Heart right ventricle (tissue), 16 donors: ENCODE data around the gene UBAP1. TPM values are rescaled to one million over a fixed set of nuclear protein-coding genes. Genes with fewer than 3 reads are reported as not detected.
A peak's percentile ranks its signal among the peaks of the same experiment; 100 is the strongest.
"Not testable (repeated sequence)": the region's sequence is repeated elsewhere in the genome, so short reads cannot be mapped to it uniquely, and the experiment has no call there.

Source experiments
- ATAC-seq, 8 donors: fragments of 200-7000 bp; cut with Tn5 transposase; one replicate each; pipeline ENCODE4 v1.9.1; 2020; ENCODE audit warnings: mild to moderate bottlenecking in 8 of 8, moderate library complexity in 8 of 8, moderate number of reproducible peaks in 1 of 8
- DNase-seq, 2 donors: peaks; one replicate each; pipeline ENCODE4 v3.0.0-alpha.2; 2020
- H3K27ac ChIP-seq, 10 donors: fragments of 200-600 bp; sonication (generic) in 2 of 10; one replicate each; pipeline versions ENCODE4 v1.5.0 to v1.8.0; 2020 to 2022; ENCODE audit warnings: mild to moderate bottlenecking in 3 of 10
- H3K27me3 ChIP-seq, 7 donors: fragments of 200-600 bp; one replicate each; pipeline ENCODE4 v1.8.0; 2021 to 2022; ENCODE audit warnings: mild to moderate bottlenecking in 2 of 7
- H3K36me3 ChIP-seq, 9 donors: fragments of 200-600 bp; sonication (generic) in 1 of 9; one replicate each; pipeline versions ENCODE4 v1.5.0 to v1.8.0; 2020 to 2022; ENCODE audit warnings: mild to moderate bottlenecking in 2 of 9
- H3K4me1 ChIP-seq, 9 donors: fragments of 200-600 bp; sonication (generic) in 1 of 9; one replicate each; pipeline versions ENCODE4 v1.5.0 to v1.8.0; 2020 to 2022; ENCODE audit warnings: mild to moderate bottlenecking in 4 of 9
- H3K4me3 ChIP-seq, 10 donors: fragments of 200-600 bp; sonication (generic) in 2 of 10; one replicate each; pipeline versions ENCODE4 v1.5.0 to v1.8.0; 2020 to 2022; ENCODE audit warnings: mild to moderate bottlenecking in 7 of 10, moderate library complexity in 2 of 10
- H3K9me3 ChIP-seq, 11 donors: fragments of 200-600 bp in 10 of 11; sonication (generic) in 2 of 11; one replicate each; pipeline versions ENCODE4 v1.5.0 to v1.8.0; 2013 to 2022; ENCODE audit warnings: mild to moderate bottlenecking in 2 of 11, control low read depth in 1 of 11, moderate library complexity in 1 of 11
- CTCF ChIP-seq, 9 donors: fragments of 200-600 bp; sonication (generic) in 2 of 9; IDR thresholded peaks; one replicate each; pipeline versions ENCODE4 v1.5.0 to v1.8.0; 2021 to 2022; ENCODE audit warnings: antibody characterized with exemption in 9 of 9, mild to moderate bottlenecking in 5 of 9, moderate library complexity in 1 of 9
- WGBS, 2 donors: extraction: QIAGEN DNeasy Blood & Tissue Kit; methylation state at CpG; one replicate each; pipeline ENCODE4 v1.1.7; 2013; ENCODE audit warnings: inconsistent platforms in 1 of 2; 5-methylcytosine and 5-hydroxymethylcytosine counted together
- intact Hi-C, 10 donors: fragments of 100-400 bp; cut with DNase I; formaldehyde crosslinking; loops; one replicate each; pipeline versions ENCODE4 v1.11.1 to v1.14.2; 2022
- polyA plus RNA-seq, 2 donors: library from polyadenylated mRNA; stranded (reverse); fragments of 200-250 nt; gene quantifications; one replicate each; pipeline ENCODE4 v1.2.3, GENCODE V29; 2013
- total RNA-seq, 10 donors: library from RNA; stranded (reverse); fragmentation: NEBNext Ultra II Directional in 3 of 10; extraction: Animal tissue kit (Norgen Biotek cat#: 25700) in 3 of 10; gene quantifications; one replicate each; pipeline versions ENCODE4 v1.2.1 to v1.2.4, GENCODE V29; 2021 to 2023
- donor health status: Arrhythmogenic right ventricular cardiomyopathy.
- donor health status: ischemic (EF 13 %, LVEDD 7.1; RV severe dilation, severe dysfunction).
- donor health status: healthy with polysubstance abuse.
- donor health status: DM: no; HTN: yes; CAD: no.
- donor health status: DM: no; HTN: no; CAD: no.
- donor health status: ischemic (EF 25% LVEDD 6.9; RV normal size, moderate dysfunction).
- donor health status: ischemic (EF 25% LVEDD 5.7; RV mildly dilated, moderate dysfunction).
- donor health status: healthy.
- donor health status: DM: yes; HTN: yes; CAD: no.
- donor health status: Ischemic cardiomyopathy.
- donor health status: ischemic (EF 35%, LVEDD 5.7; RV mildly dilated, moderate dysfunction).
- donor health status: nonischemic (EF 11% LVEDD 7.7; RV severe dilation, severe dysfunction).
- donor health status: DM: yes; HTN: yes; CAD: no.
- donor health status: PGD.
- donor health status: ischemic (EF 29% LVEDD 5.4; RV normal size, mild dysfunction).
- donor health status: nonischemic (EF 23%, LVEDD 6.1; RV moderate dilation, normal function).

Gene UBAP1
- total and polyA plus RNA-seq, 12 donors = 18.4 to 54.2 (median 42.9) TPM

GRCh38 chr9:34237836-34238235 is 59.0 kb downstream of the UBAP1 start:
- H3K27ac ChIP-seq = no peak overlapping the region
- H3K27me3 ChIP-seq = no peaks in the 10 kb centered on the region
- no peak for TF ChIP-seq CTCF (IDR thresholded peaks at IDR 0.05)
- no peaks in the 10 kb centered on the region for H3K9me3 ChIP-seq
- no peak for ATAC-seq
- DNase-seq = no peak
- H3K4me3 ChIP-seq = no peak overlapping the region
- peaks cover 0 to 46% (median 34%) of the 10 kb centered on the region in 9 donors for H3K4me1 ChIP-seq
- intact Hi-C loops = no loop called here
- 81 to 85% methylated on average over 4 of the region's 4 CpGs for WGBS, 2 donors
- peaks cover 0 to 74% (median 23%) of the 10 kb centered on the region in 9 donors for H3K36me3 ChIP-seq

- WGBS, 2 donors = 48 to 49% methylated on average over 1 of the region's 1 CpG
- ATAC-seq (no peak), DNase-seq (no peak)
- peaks cover 0 to 78% (median 23%) of the 10 kb centered on the region in 9 donors for H3K36me3 ChIP-seq
- intact Hi-C loops = loop anchor here in 1 of 10 donors (10.0 kb wide), 1 partner anchor 45 kb away; no protein-coding TSS in a partner anchor
- no peak for TF ChIP-seq CTCF (IDR thresholded peaks at IDR 0.05)
- peaks cover 0 to 57% (median 44%) of the 10 kb centered on the region in 9 donors for H3K4me1 ChIP-seq
- no peak overlapping the region for H3K4me3 ChIP-seq
- peak overlapping the region in 2 of 10 donors; percentile 2 to 83 for H3K27ac ChIP-seq
- no peaks in the 10 kb centered on the region for H3K9me3 ChIP-seq
- H3K27me3 ChIP-seq = no peaks in the 10 kb centered on the region
These were observed 61.2 kb downstream of the UBAP1 start for GRCh38 chr9:34240006-34240405.

- Histone ChIP-seq H3K4me3 (no peak overlapping the region), H3K9me3 (no peaks in the 10 kb centered on the region), H3K36me3 (peaks cover 0 to 70% (median 7%) of the 10 kb centered on the region in 9 donors), H3K4me1 (peaks cover 0 to 70% (median 44%) of the 10 kb centered on the region in 9 donors), H3K27me3 (no peaks in the 10 kb centered on the region), H3K27ac (peak overlapping the region; percentile 28 to 83 (median 67))
- TF ChIP-seq CTCF (IDR thresholded peaks at IDR 0.05) = no peak
- 37 to 53% methylated on average over 2 of the region's 2 CpGs for WGBS, 2 donors
- ATAC-seq = peak; percentile 27 to 68 (median 60)
- no peak for DNase-seq
- intact Hi-C loops = loop anchor here in 1 of 10 donors (10.0 kb wide), 1 partner anchor 48 kb away; no protein-coding TSS in a partner anchor
These were observed 64.0 kb downstream of the UBAP1 start for GRCh38 chr9:34242830-34243229.

GRCh38 chr9:34245212-34245611 is 66.4 kb downstream of the UBAP1 start:
- peaks cover 0 to 61% (median 39%) of the 10 kb centered on the region in 9 donors for H3K4me1 ChIP-seq
- no CpG with 5 or more reads among the region's 2 CpGs for WGBS, 2 donors
- H3K9me3 ChIP-seq, H3K27ac ChIP-seq, H3K27me3 ChIP-seq, ATAC-seq, H3K4me3 ChIP-seq, DNase-seq: not testable (repeated sequence)
- intact Hi-C loops = loop anchor here in 1 of 10 donors (10.0 kb wide), 1 partner anchor 50 kb away; no protein-coding TSS in a partner anchor
- H3K36me3 ChIP-seq = peaks cover 0 to 78% (median 11%) of the 10 kb centered on the region in 9 donors

GRCh38 chr9:34246453-34246852 is 67.6 kb downstream of the UBAP1 start:
- WGBS, 2 donors = 69 to 79% methylated on average over 2 of the region's 2 CpGs
- intact Hi-C loops = loop anchor here in 1 of 10 donors (10.0 kb wide), 1 partner anchor 52 kb away; no protein-coding TSS in a partner anchor

GRCh38 chr9:34247782-34248181 is 68.9 kb downstream of the UBAP1 start:
- H3K9me3 ChIP-seq, H3K27me3 ChIP-seq, H3K4me3 ChIP-seq, ATAC-seq, DNase-seq: not testable (repeated sequence)
- WGBS, 2 donors = 75 to 83% methylated on average over 4 of the region's 4 CpGs
- intact Hi-C loops = loop anchor here in 1 of 10 donors (10.0 kb wide), 1 partner anchor 53 kb away; no protein-coding TSS in a partner anchor
- Histone ChIP-seq H3K4me1 (peaks cover 4 to 52% (median 33%) of the 10 kb centered on the region in 9 donors), H3K36me3 (peaks cover 0 to 83% (median 17%) of the 10 kb centered on the region in 9 donors), H3K27ac (peak overlapping the region in 3 of 10 donors; percentile 1 to 51 (median 11))

More at GRCh38 chr9:34246453-34246852, 67.6 kb downstream of the UBAP1 start:
- no peak overlapping the region for H3K4me3 ChIP-seq
- H3K36me3 ChIP-seq = peaks cover 0 to 83% (median 20%) of the 10 kb centered on the region in 9 donors
- DNase-seq (no peak), ATAC-seq (peak in 2 of 8 donors; percentile 24 to 30)
- H3K9me3 ChIP-seq = no peaks in the 10 kb centered on the region
- peaks cover 0 to 51% (median 32%) of the 10 kb centered on the region in 9 donors for H3K4me1 ChIP-seq
- H3K27me3 ChIP-seq = no peaks in the 10 kb centered on the region
- no peak for TF ChIP-seq CTCF (IDR thresholded peaks at IDR 0.05)
- peak overlapping the region in 4 of 10 donors; percentile 18 to 51 (median 38) for H3K27ac ChIP-seq
